OCI-LY3 (cell line): ENCODE measurements around the gene CNBD2.

ENCODE experiments used
- H2AFZ ChIP-seq: fragments of 200-600, 300-600 bp; shearing (Covaris generic); 2 replicates; pipeline ENCODE4 v1.6.0; 2014; ENCODE audit warnings: antibody characterized with exemption, low read depth, low read length
- H3K27ac ChIP-seq: fragments of 200-600, 300-600 bp; sonication (generic); 2 replicates; pipeline ENCODE4 v1.5.1; 2014; ENCODE audit warnings: mild to moderate bottlenecking, low read length, moderate library complexity, mixed read lengths
- H3K27me3 ChIP-seq: fragments of 200-600, 300-600 bp; sonication (generic); 2 replicates; pipeline ENCODE4 v1.6.1; 2014; ENCODE audit warnings: low read depth, low read length, mixed read lengths
- H3K36me3 ChIP-seq: fragments of 200-600, 300-600 bp; sonication (generic); replicated peaks from 2 replicates; pipeline ENCODE3; 2014; ENCODE audit warnings: low read depth, low read length, mixed read lengths
- H3K4me1 ChIP-seq: fragments of 300-600, 200-600 bp; sonication (generic); 2 replicates; pipeline ENCODE4 v1.6.1; 2014; ENCODE audit warnings: low read length, mixed read lengths
- H3K4me2 ChIP-seq: fragments of 200-600, 300-600 bp; sonication (generic); 2 replicates; pipeline ENCODE4 v1.6.1; 2014; ENCODE audit warnings: low read length, mixed read lengths
- H3K4me3 ChIP-seq: fragments of 300-600, 200-600 bp; sonication (generic); 2 replicates; pipeline ENCODE4 v1.5.1; 2014; ENCODE audit warnings: antibody characterized with exemption, mild to moderate bottlenecking, low read length, moderate library complexity
- H3K79me2 ChIP-seq: fragments of 300-600, 200-600 bp; shearing (Covaris generic); 2 replicates; pipeline ENCODE4 v1.6.1; 2014; ENCODE audit warnings: mild to moderate bottlenecking, low read length, mixed read lengths
- H3K9ac ChIP-seq: fragments of 300-600, 200-600 bp; shearing (Covaris generic); 2 replicates; pipeline ENCODE4 v1.6.0; 2014; ENCODE audit warnings: mild to moderate bottlenecking, low read length, moderate library complexity
- H3K9me3 ChIP-seq: fragments of 200-600, 300-600 bp; shearing (Covaris generic); 2 replicates; pipeline ENCODE4 v1.6.1; 2014; ENCODE audit warnings: low read length, mixed read lengths; ENCODE audit not compliant: insufficient read depth
- H4K20me1 ChIP-seq: fragments of 200-600, 300-600 bp; sonication (generic); 2 replicates; pipeline ENCODE4 v1.6.1; 2016; ENCODE audit warnings: low read length, mixed read lengths; ENCODE audit not compliant: insufficient read depth
- EZH2phosphoT487 ChIP-seq: fragments of 200-600 bp; shearing (Covaris generic); IDR thresholded peaks from 2 replicates; pipeline ENCODE4 v1.6.1; 2018; ENCODE audit warnings: antibody characterized with exemption, mixed run types, low read depth
- TF ChIP-seq, protein P1 (sequence below): fragments of 200-600, 300-600 bp; sonication (generic); IDR thresholded peaks from 2 replicates; pipeline ENCODE4 v1.5.1; 2014; ENCODE audit warnings: antibody characterized with exemption, low read length, low read depth

The CNBD2 gene

DNA sequence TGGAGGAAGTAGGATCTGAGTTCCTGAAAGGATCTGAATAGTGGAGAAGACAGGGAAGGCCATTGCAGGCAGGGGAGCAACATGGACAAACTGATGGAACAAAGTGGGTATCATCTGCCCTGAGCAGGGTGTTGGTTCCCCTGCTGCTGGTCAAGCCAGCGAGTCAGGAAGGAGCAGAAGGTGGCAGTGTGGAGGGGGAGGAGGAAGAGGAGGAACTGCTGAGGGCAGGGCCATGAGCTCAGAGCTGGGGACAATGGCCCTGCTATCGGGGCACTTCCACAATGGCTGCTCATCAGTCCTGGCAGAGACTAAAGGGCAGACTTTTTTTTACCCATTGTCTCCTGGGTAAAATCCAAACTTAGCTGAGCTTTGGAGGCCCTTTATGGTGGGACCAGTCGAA lies 13.6 kb downstream of the CNBD2 start:
- Histone ChIP-seq H3K4me2 (no peak overlapping the region), H3K36me3 (no peaks in the 10 kb centered on the region), H3K9me3 (no peaks in the 10 kb centered on the region), H3K79me2 (no peaks in the 10 kb centered on the region), H3K4me1 (no peaks in the 10 kb centered on the region), H3K9ac (no peak overlapping the region), H3K27ac (no peak overlapping the region), H3K27me3 (no peaks in the 10 kb centered on the region), H4K20me1 (no peaks in the 10 kb centered on the region), H2AFZ (peak overlapping the region; percentile 11; the same call in 1 of the 2 replicates), H3K4me3 (no peak overlapping the region)
- no peak for TF ChIP-seq EZH2phosphoT487
- TF ChIP-seq, protein P1, sequence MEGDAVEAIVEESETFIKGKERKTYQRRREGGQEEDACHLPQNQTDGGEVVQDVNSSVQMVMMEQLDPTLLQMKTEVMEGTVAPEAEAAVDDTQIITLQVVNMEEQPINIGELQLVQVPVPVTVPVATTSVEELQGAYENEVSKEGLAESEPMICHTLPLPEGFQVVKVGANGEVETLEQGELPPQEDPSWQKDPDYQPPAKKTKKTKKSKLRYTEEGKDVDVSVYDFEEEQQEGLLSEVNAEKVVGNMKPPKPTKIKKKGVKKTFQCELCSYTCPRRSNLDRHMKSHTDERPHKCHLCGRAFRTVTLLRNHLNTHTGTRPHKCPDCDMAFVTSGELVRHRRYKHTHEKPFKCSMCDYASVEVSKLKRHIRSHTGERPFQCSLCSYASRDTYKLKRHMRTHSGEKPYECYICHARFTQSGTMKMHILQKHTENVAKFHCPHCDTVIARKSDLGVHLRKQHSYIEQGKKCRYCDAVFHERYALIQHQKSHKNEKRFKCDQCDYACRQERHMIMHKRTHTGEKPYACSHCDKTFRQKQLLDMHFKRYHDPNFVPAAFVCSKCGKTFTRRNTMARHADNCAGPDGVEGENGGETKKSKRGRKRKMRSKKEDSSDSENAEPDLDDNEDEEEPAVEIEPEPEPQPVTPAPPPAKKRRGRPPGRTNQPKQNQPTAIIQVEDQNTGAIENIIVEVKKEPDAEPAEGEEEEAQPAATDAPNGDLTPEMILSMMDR: no peak

DNA sequence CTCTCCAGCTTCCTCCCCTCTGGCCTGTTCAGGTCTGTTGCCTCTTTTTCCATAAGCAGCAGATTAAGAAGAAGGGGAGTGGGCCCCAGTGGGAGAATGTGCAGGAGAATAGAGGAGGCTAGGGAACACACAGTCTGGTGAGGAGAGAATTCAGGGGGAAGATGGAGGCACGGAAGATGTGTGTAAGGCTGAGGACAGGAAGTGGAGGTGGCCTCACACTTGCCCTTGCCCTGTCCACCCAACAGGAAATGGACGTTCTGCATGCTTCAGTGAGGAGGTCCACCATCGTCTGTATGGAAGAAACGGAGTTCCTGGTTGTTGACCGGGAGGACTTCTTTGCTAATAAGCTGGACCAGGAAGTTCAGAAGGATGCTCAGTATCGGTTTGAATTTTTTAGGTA lies 16.0 kb downstream of the CNBD2 start:
- H3K27me3 ChIP-seq: peaks cover 10% of the 10 kb centered on the region
- no peaks in the 10 kb centered on the region for H4K20me1 ChIP-seq
- no peak overlapping the region for H3K4me2 ChIP-seq
- H3K4me1 ChIP-seq: no peaks in the 10 kb centered on the region
- no peaks in the 10 kb centered on the region for H3K36me3 ChIP-seq
- H3K4me3 ChIP-seq: no peak overlapping the region
- no peaks in the 10 kb centered on the region for H3K79me2 ChIP-seq
- no peak overlapping the region for H3K9ac ChIP-seq
- peak overlapping the region; percentile 84; the same call in 1 of the 2 replicates for H2AFZ ChIP-seq
- no peak for TF ChIP-seq EZH2phosphoT487
- TF ChIP-seq, protein P1: no peak
- H3K9me3 ChIP-seq: no peaks in the 10 kb centered on the region
- no peak overlapping the region for H3K27ac ChIP-seq

DNA sequence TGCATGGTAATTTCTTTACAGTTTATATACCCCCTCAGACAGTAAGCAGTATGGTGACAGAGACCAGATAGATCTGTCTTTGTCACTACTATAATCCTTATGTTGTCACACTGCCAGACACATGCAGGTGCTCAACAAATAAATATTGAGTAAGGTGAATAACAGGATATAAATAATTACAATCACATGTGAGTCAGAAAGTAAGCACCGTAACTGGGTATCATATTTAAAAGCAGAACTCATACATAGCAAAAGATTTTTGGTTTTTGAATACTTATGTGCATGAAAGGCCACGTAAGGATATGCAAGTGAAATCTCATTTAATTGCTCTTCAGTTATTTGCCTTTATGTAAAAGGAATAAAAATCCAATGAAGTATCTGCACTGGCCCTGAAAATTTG lies 17.4 kb downstream of the CNBD2 start:
- Histone ChIP-seq H3K79me2 (no peaks in the 10 kb centered on the region), H3K4me1 (no peaks in the 10 kb centered on the region), H3K9me3 (no peaks in the 10 kb centered on the region), H2AFZ (no peak overlapping the region), H3K4me3 (no peak overlapping the region), H3K4me2 (no peak overlapping the region), H4K20me1 (no peaks in the 10 kb centered on the region), H3K27me3 (peaks cover 11% of the 10 kb centered on the region), H3K9ac (no peak overlapping the region), H3K36me3 (no peaks in the 10 kb centered on the region), H3K27ac (no peak overlapping the region)
- TF ChIP-seq EZH2phosphoT487: no peak
- TF ChIP-seq, protein P1: no peak

DNA sequence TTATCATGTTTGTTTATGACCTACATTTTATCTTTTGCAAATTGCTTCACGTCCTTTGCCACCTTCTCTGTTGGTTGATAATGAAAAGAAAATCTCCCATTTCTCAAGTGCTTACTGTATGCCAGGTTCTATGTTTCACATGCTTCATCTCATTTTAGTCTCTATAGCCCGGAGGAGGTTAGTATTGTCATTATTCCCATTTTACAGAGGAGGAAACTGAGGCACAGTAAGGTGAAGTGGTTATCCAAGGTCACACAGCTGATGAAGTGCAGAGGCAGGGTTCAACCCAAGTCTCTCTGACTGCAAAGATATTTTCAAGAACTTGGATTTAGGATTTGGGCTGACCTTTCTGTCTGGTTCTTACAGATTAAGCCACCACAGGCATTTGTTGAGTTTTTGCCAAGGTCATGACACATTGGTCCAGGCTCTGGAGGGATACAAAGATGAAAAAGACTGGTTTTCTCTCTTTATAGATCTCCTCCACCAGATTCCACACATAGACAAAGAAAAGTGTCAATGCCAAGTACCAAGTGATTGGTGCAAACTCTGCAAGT lies 20.6 kb downstream of the CNBD2 start:
- Histone ChIP-seq H3K79me2 (no peaks in the 10 kb centered on the region), H3K4me3 (no peak overlapping the region), H3K4me1 (peaks cover 5% of the 10 kb centered on the region; the same call in 1 of the 2 replicates), H3K9me3 (no peaks in the 10 kb centered on the region), H3K27ac (no peak overlapping the region), H3K27me3 (peaks cover 17% of the 10 kb centered on the region), H3K9ac (no peak overlapping the region), H3K36me3 (no peaks in the 10 kb centered on the region), H3K4me2 (no peak overlapping the region), H4K20me1 (no peaks in the 10 kb centered on the region), H2AFZ (no peak overlapping the region)
- TF ChIP-seq EZH2phosphoT487: no peak
- TF ChIP-seq, protein P1: no peak
